Stomach (tissue), 4 donors: ENCODE measurements around the gene CLSTN1.

ENCODE experiments used
- CTCF ChIP-seq, 7 experiments: fragments of 450-650 bp in 4 of 7; fragments of 200-600 bp in 3 of 7; sonication (generic) in 3 of 7; IDR thresholded peaks; one replicate each; pipeline ENCODE4 v1.5.1; 2016 to 2019; ENCODE audit warnings: antibody characterized with exemption in 7 of 7, control low read depth in 2 of 7, mild to moderate bottlenecking in 1 of 7
- POLR2A ChIP-seq, 4 donors: fragments of 450-650 bp; IDR thresholded peaks; one replicate each; pipeline ENCODE4 v1.6.1; 2016; ENCODE audit warnings: antibody characterized with exemption in 4 of 4, control low read depth in 2 of 4, mild to moderate bottlenecking in 1 of 4, moderate library complexity in 1 of 4

GRCh38 chr1:9778905-9779304 is 44.9 kb downstream of the CLSTN1 start:
- TF ChIP-seq POLR2A (IDR thresholded peaks at IDR 0.05) (no peak), CTCF (IDR thresholded peaks at IDR 0.05) (no peak)
